Central memory CD4-positive, alpha-beta T cell (primary cell): Measurements from ENCODE around the gene ATP10A.

Source experiments
- DNase-seq: peaks from one replicate; pipeline ENCODE4 v3.0.0; 2022

Gene ATP10A

GRCh38 chr15:25635191-25635590, 227.9 kb downstream of the ATP10A start:
- DNase-seq = no peak

GRCh38 chr15:25633862-25634261, 229.3 kb downstream of the ATP10A start:
- DNase-seq = no peak

- DNase-seq = no peak
These were observed 231.2 kb downstream of the ATP10A start for GRCh38 chr15:25631971-25632370.
